Measurements from ENCODE around the gene PLB1.

PLB1 gene

GRCh38 chr2:28673338-28673737 is 177.5 kb downstream of the PLB1 start:
- no peak for TF ChIP-seq CTCF (IDR thresholded peaks at IDR 0.05; ENCODE audit: insufficient read depth, low read length)
- TF ChIP-seq GABPA (IDR thresholded peaks at IDR 0.05; ENCODE audit: low read depth), result no peak
- TF ChIP-seq, protein P1, sequence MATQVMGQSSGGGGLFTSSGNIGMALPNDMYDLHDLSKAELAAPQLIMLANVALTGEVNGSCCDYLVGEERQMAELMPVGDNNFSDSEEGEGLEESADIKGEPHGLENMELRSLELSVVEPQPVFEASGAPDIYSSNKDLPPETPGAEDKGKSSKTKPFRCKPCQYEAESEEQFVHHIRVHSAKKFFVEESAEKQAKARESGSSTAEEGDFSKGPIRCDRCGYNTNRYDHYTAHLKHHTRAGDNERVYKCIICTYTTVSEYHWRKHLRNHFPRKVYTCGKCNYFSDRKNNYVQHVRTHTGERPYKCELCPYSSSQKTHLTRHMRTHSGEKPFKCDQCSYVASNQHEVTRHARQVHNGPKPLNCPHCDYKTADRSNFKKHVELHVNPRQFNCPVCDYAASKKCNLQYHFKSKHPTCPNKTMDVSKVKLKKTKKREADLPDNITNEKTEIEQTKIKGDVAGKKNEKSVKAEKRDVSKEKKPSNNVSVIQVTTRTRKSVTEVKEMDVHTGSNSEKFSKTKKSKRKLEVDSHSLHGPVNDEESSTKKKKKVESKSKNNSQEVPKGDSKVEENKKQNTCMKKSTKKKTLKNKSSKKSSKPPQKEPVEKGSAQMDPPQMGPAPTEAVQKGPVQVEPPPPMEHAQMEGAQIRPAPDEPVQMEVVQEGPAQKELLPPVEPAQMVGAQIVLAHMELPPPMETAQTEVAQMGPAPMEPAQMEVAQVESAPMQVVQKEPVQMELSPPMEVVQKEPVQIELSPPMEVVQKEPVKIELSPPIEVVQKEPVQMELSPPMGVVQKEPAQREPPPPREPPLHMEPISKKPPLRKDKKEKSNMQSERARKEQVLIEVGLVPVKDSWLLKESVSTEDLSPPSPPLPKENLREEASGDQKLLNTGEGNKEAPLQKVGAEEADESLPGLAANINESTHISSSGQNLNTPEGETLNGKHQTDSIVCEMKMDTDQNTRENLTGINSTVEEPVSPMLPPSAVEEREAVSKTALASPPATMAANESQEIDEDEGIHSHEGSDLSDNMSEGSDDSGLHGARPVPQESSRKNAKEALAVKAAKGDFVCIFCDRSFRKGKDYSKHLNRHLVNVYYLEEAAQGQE (IDR thresholded peaks at IDR 0.05; ENCODE audit: insufficient replicate concordance, low read depth), result no peak
- TF ChIP-seq POLR2AphosphoS5 (IDR thresholded peaks at IDR 0.05; ENCODE audit: low read depth), result no peak
- TF ChIP-seq SPI1 (IDR thresholded peaks at IDR 0.05; ENCODE audit: borderline replicate concordance, low read depth), result no peak
- H3K27ac ChIP-seq (replicated peaks), result no peak overlapping the region
- H3K27me3 ChIP-seq (ENCODE audit: insufficient read depth, poor library complexity, severe bottlenecking), result no peaks in the 10 kb centered on the region
- no peak for DNase-seq (ENCODE audit: low read depth in 1 of 2, low spot score in 1 of 2)
- no peak overlapping the region for H3K4me3 ChIP-seq (replicated peaks; ENCODE audit: insufficient read depth, low read length)

GRCh38 chr2:28674062-28674712 is 178.3 kb downstream of the PLB1 start:
- Histone ChIP-seq H3K27ac (replicated peaks) (no peak overlapping the region), H3K4me3 (replicated peaks; ENCODE audit: insufficient read depth, low read length) (no peak overlapping the region), H3K27me3 (ENCODE audit: insufficient read depth, poor library complexity, severe bottlenecking) (no peaks in the 10 kb centered on the region)
- TF ChIP-seq POLR2AphosphoS5 (IDR thresholded peaks at IDR 0.05; ENCODE audit: low read depth) (no peak), GABPA (IDR thresholded peaks at IDR 0.05; ENCODE audit: low read depth) (no peak), CTCF (IDR thresholded peaks at IDR 0.05; ENCODE audit: insufficient read depth, low read length) (no peak), SPI1 (IDR thresholded peaks at IDR 0.05; ENCODE audit: borderline replicate concordance, low read depth) (no peak)
- TF ChIP-seq, protein P1 (IDR thresholded peaks at IDR 0.05; ENCODE audit: insufficient replicate concordance, low read depth), result no peak
- no peak for DNase-seq (ENCODE audit: low read depth in 1 of 2, low spot score in 1 of 2)

DNA sequence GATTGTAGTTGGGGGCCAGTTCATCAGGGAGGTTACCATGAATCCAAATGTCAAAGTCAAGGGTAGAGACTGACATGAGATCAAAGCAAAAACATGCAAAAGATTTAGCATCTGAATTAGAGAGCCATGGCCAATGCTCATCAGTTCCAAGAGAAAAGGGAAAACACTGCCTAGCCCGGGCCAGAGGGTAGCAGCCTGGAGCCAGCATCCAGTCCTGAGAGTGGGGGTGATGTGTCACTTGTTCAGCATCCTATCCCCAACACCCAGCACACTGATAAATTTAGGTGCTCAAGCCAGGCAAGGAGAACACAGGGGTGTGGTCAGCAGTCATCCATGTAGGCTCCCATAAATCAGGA is 178.8 kb downstream of the PLB1 start:
- TF ChIP-seq SPI1 (IDR thresholded peaks at IDR 0.05; ENCODE audit: borderline replicate concordance, low read depth) (no peak), POLR2AphosphoS5 (IDR thresholded peaks at IDR 0.05; ENCODE audit: low read depth) (no peak), GABPA (IDR thresholded peaks at IDR 0.05; ENCODE audit: low read depth) (no peak), CTCF (IDR thresholded peaks at IDR 0.05; ENCODE audit: insufficient read depth, low read length) (no peak)
- TF ChIP-seq, protein P1 (IDR thresholded peaks at IDR 0.05; ENCODE audit: insufficient replicate concordance, low read depth), result no peak
- no peak for DNase-seq (ENCODE audit: low read depth in 1 of 2, low spot score in 1 of 2)
- no peaks in the 10 kb centered on the region for H3K27me3 ChIP-seq (ENCODE audit: insufficient read depth, poor library complexity, severe bottlenecking)

More for the DNA sequence above, 178.8 kb downstream of the PLB1 start:
- Histone ChIP-seq H3K4me3 (replicated peaks; ENCODE audit: insufficient read depth, low read length) (no peak overlapping the region), H3K27ac (replicated peaks) (no peak overlapping the region)
